Trophoblast cell (in vitro differentiated cells and primary cell): ENCODE data around the gene SH2D3A.
"Not testable (repeated sequence)": the region's sequence is repeated elsewhere in the genome, so short reads cannot be mapped to it uniquely, and the experiment has no call there.

Experiments
- DNase-seq, 2 donors: peaks; one replicate each; pipeline ENCODE4 v3.0.0-alpha.2; 2016
- H2AFZ ChIP-seq: 2 replicates; pipeline ENCODE4 v1.6.1; 2013; ENCODE audit warnings: low read length, moderate library complexity, mild to moderate bottlenecking; ENCODE audit not compliant: insufficient read depth, poor library complexity
- H2AK5ac ChIP-seq: 2 replicates; pipeline ENCODE4 v1.6.1; 2013; ENCODE audit warnings: mild to moderate bottlenecking, low read length
- H2BK120ac ChIP-seq: 2 replicates; pipeline ENCODE4 v1.6.1; 2013; ENCODE audit warnings: low read length, mild to moderate bottlenecking, moderate library complexity; ENCODE audit not compliant: insufficient read depth, poor library complexity
- H2BK12ac ChIP-seq: 2 replicates; pipeline ENCODE4 v1.6.1; 2013; ENCODE audit warnings: mild to moderate bottlenecking, low read length, moderate library complexity
- H2BK5ac ChIP-seq: 2 replicates; pipeline ENCODE4 v1.6.1; 2013; ENCODE audit warnings: low read length, low read depth, moderate library complexity, mild to moderate bottlenecking; ENCODE audit not compliant: poor library complexity
- H3K14ac ChIP-seq: 2 replicates; pipeline ENCODE4 v1.6.1; 2013; ENCODE audit warnings: mild to moderate bottlenecking, low read length
- H3K18ac ChIP-seq: 2 replicates; pipeline ENCODE4 v1.6.1; 2013; ENCODE audit warnings: mild to moderate bottlenecking, low read length
- H3K23ac ChIP-seq: 2 replicates; pipeline ENCODE4 v1.6.1; 2013; ENCODE audit warnings: low read length
- H3K27ac ChIP-seq: 2 replicates; pipeline ENCODE4 v1.5.1; 2013; ENCODE audit warnings: low read depth, mild to moderate bottlenecking, inconsistent platforms, low read length, moderate library complexity
- H3K27me3 ChIP-seq: 2 replicates; pipeline ENCODE4 v1.6.1; 2013; ENCODE audit warnings: inconsistent platforms, mild to moderate bottlenecking, low read length, moderate library complexity; ENCODE audit not compliant: insufficient read depth
- H3K36me3 ChIP-seq, 2 experiments: 1 replicate in 1 of 2; 2 replicates in 1 of 2; pipeline ENCODE4 v1.6.1; 2013; ENCODE audit warnings: low read length in 2 of 2, mild to moderate bottlenecking in 2 of 2, moderate library complexity in 1 of 2; ENCODE audit not compliant: insufficient read depth in 2 of 2, control insufficient read depth in 1 of 2
- H3K4ac ChIP-seq: 2 replicates; pipeline ENCODE4 v1.6.1; 2013; ENCODE audit warnings: low read depth, mild to moderate bottlenecking, low read length, moderate library complexity
- H3K4me1 ChIP-seq, 2 experiments: 1 replicate in 1 of 2; 2 replicates in 1 of 2; pipeline ENCODE4 v1.6.1; 2013; ENCODE audit warnings: low read length in 2 of 2, mild to moderate bottlenecking in 2 of 2, moderate library complexity in 1 of 2; ENCODE audit not compliant: insufficient read depth in 2 of 2, control insufficient read depth in 1 of 2
- H3K4me2 ChIP-seq: 2 replicates; pipeline ENCODE4 v1.6.1; 2013; ENCODE audit warnings: inconsistent platforms, mild to moderate bottlenecking, low read length, moderate library complexity
- H3K4me3 ChIP-seq: 2 replicates; pipeline ENCODE4 v1.5.1; 2013; ENCODE audit warnings: mild to moderate bottlenecking, low read depth, low read length, inconsistent platforms
- H3K79me1 ChIP-seq: one replicate; pipeline ENCODE4 v1.6.1; 2013; ENCODE audit warnings: low read length
- H3K79me2 ChIP-seq: 2 replicates; pipeline ENCODE4 v1.6.1; 2013; ENCODE audit warnings: low read length, mild to moderate bottlenecking; ENCODE audit not compliant: control insufficient read depth, insufficient read depth, poor library complexity
- H3K9ac ChIP-seq: 2 replicates; pipeline ENCODE4 v1.6.1; 2013; ENCODE audit warnings: mild to moderate bottlenecking, low read length
- H3K9me3 ChIP-seq: 2 replicates; pipeline ENCODE4 v1.6.1; 2013; ENCODE audit warnings: low read depth, mild to moderate bottlenecking, control low read depth, inconsistent platforms, low read length; ENCODE audit not compliant: insufficient read depth
- H4K12ac ChIP-seq: 2 replicates; pipeline ENCODE4 v1.6.1; 2013; ENCODE audit warnings: low read depth, mild to moderate bottlenecking, low read length, moderate library complexity
- H4K8ac ChIP-seq: 2 replicates; pipeline ENCODE4 v1.6.1; 2013; ENCODE audit warnings: low read depth, mild to moderate bottlenecking, low read length, moderate library complexity
- H4K91ac ChIP-seq: one replicate; pipeline ENCODE4 v1.6.1; 2013; ENCODE audit warnings: low read depth, mild to moderate bottlenecking, low read length, moderate library complexity
- WGBS: extraction: QIAGEN DNeasy Blood & Tissue Kit; methylation state at CpG from one replicate; pipeline ENCODE4 v1.1.7; 2013; ENCODE audit warnings: missing lambda C conversion rate; ENCODE audit not compliant: insufficient read length, insufficient coverage; ENCODE audit errors: extremely low coverage; 5-methylcytosine and 5-hydroxymethylcytosine counted together

SH2D3A gene

DNA sequence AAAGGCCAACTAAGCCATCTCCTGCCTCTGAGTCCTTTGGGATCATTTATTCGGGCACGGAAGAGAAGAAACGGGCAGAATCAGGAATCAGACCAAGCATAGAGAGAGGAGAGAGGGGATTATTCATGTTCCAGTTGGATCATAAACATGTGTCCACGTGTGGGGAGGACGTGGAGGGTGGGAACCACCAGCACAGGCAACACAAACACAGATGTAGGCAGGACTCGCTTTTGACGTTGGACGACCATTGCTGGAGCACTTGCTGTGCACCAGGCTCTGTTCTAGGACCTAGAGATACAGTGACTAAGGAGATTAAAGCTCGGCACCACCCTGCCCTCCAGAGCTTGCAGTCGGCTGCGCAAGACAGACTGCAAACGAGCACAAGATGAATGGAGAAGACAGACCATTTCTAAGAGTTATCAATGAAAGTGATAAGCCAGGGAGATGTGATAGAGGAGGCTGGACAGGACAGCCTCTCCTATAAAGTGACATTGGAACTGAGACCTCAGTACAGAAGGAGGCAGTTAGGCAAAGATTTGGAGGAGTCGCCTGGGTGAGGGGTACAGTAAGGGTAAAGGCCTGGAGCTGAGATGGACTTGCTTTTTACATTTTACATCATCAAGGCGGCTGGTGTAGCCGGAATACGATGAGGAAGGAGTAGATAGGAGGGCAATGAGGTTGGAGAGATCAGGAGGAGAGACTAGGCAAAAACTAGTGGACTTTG is 716 bp downstream of the SH2D3A start:
- H3K4me2 ChIP-seq, result peak overlapping the region; percentile 75
- H3K79me2 ChIP-seq, result peaks cover 6% of the 10 kb centered on the region
- no peaks in the 10 kb centered on the region for H3K27me3 ChIP-seq
- peak overlapping the region; percentile 71 for H3K14ac ChIP-seq
- peak overlapping the region; percentile 44 for H4K91ac ChIP-seq
- H3K18ac ChIP-seq, result peak overlapping the region; percentile 65
- no peaks in the 10 kb centered on the region for H3K9me3 ChIP-seq
- H2AFZ ChIP-seq, result peak overlapping the region; percentile 4
- H2BK12ac ChIP-seq, result peak overlapping the region; percentile 44
- peaks cover 14% of the 10 kb centered on the region for H3K79me1 ChIP-seq
- H3K23ac ChIP-seq, result peak overlapping the region; percentile 33
- peaks cover 9 to 12% of the 10 kb centered on the region in 2 experiments for H3K4me1 ChIP-seq
- peak overlapping the region; percentile 80 for H3K4me3 ChIP-seq
- peak overlapping the region; percentile 37 for H2BK120ac ChIP-seq
- H4K12ac ChIP-seq, result peak overlapping the region; percentile 28
- H3K36me3 ChIP-seq, result peaks cover 2 to 4% of the 10 kb centered on the region in 2 experiments
- peak overlapping the region; percentile 16 for H3K4ac ChIP-seq
- H2AK5ac ChIP-seq, result peak overlapping the region; percentile 53
- peak overlapping the region; percentile 49 for H4K8ac ChIP-seq
- no CpG with 5 or more reads among the region's 16 CpGs for WGBS
- H3K9ac ChIP-seq, result peak overlapping the region; percentile 5
- H2BK5ac ChIP-seq, result peak overlapping the region; percentile 35
- H3K27ac ChIP-seq, result peak overlapping the region; percentile 80
- peak; percentile 57 to 58 for DNase-seq

DNA sequence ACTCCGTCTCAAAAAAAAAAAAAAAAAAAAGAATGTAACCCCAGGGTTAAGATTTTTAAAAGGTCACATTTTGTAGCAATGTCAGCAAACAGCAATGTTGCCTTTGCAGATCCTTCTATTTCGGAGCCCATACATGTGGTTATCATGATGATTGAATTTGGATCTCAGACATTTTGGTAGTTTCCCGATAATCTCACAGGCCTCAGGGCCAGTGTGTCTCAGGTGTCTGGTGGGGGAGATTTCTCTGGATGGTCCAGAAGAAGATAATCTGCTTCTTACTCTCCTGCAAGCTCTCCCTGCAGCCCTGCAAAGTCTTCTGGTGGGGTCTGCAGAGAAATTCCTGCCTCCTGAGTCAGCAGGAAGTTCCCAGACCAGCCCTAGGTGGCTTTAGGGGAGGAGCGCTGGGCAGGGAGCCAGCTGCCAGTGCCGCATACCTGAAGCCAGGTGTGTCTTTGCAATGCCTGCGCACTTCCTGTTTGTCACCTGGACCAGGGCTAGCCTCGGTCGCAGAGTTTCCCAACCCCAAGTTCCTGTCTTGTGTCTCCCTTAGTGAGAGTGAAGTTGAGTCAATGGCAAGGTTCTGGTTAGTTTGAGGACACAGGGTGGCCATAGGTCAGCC is 1.4 kb downstream of the SH2D3A start:
- H3K27me3 ChIP-seq, result no peaks in the 10 kb centered on the region
- H3K27ac ChIP-seq, result peak overlapping the region; percentile 82
- whole genome bisulfite sequencing, result no CpG with 5 or more reads among the region's 8 CpGs

DNA sequence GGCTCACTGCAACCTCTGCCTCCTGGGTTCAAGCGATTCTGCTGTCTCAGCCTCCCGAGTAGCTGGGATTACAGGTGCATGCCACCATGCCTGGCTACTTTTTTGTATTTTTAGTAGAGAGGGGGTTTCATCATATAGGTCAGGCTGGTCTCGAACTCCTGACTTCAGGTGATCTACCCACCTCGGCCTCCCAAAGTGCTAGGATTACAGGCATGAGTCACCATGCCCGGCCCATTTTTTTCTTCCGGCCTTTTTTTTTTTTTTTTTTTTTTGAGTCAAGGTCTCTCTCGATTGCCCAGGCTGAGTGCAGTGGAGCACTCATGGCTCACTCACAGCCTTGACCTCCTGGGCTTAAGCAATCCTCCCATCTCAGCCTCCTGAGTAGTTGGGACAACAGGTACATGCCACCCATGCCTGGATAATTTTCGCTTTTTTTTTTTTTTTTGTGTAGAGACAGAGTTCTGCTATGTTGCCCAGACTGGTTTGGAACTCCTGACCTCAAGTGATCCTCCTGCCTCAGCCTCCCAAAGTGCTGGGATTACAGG is 4.9 kb downstream of the SH2D3A start:
- Histone ChIP-seq H3K36me3 (peaks cover 22 to 23% of the 10 kb centered on the region in 2 experiments), H3K79me1 (peaks cover 11% of the 10 kb centered on the region), H3K4me1 (peaks cover 9 to 12% of the 10 kb centered on the region in 2 experiments)
- H2AK5ac ChIP-seq, H3K23ac ChIP-seq, H4K8ac ChIP-seq, H4K12ac ChIP-seq, H4K91ac ChIP-seq, H3K27ac ChIP-seq, H2BK12ac ChIP-seq, H3K4ac ChIP-seq, H3K4me3 ChIP-seq, H2BK5ac ChIP-seq, H3K9ac ChIP-seq, H3K27me3 ChIP-seq, H3K14ac ChIP-seq, H3K18ac ChIP-seq, H3K9me3 ChIP-seq, H2AFZ ChIP-seq, H3K4me2 ChIP-seq, H2BK120ac ChIP-seq, H3K79me2 ChIP-seq: not testable (repeated sequence)
- WGBS, result no CpG with 5 or more reads among the region's 8 CpGs
- DNase-seq, result peak; percentile 90 to 93

More for the DNA sequence above, 1.4 kb downstream of the SH2D3A start:
- DNase-seq, result peak; percentile 98
- Histone ChIP-seq H4K91ac (peak overlapping the region; percentile 44), H4K12ac (peak overlapping the region; percentile 28), H2BK120ac (peak overlapping the region; percentile 37), H3K9me3 (no peaks in the 10 kb centered on the region), H2BK12ac (no peak overlapping the region), H3K4me3 (peak overlapping the region; percentile 80), H3K4me2 (peak overlapping the region; percentile 75), H3K9ac (peak overlapping the region; percentile 5), H2AK5ac (peak overlapping the region; percentile 53), H3K36me3 (peaks cover 2 to 8% of the 10 kb centered on the region in 2 experiments), H3K23ac (no peak overlapping the region), H3K18ac (peak overlapping the region; percentile 65), H3K4me1 (peaks cover 9 to 12% of the 10 kb centered on the region in 2 experiments), H2AFZ (no peak overlapping the region), H2BK5ac (peak overlapping the region; percentile 35), H3K79me1 (peaks cover 14% of the 10 kb centered on the region), H4K8ac (peak overlapping the region; percentile 49), H3K4ac (peak overlapping the region; percentile 16), H3K79me2 (peaks cover 6% of the 10 kb centered on the region), H3K14ac (peak overlapping the region; percentile 71)

DNA sequence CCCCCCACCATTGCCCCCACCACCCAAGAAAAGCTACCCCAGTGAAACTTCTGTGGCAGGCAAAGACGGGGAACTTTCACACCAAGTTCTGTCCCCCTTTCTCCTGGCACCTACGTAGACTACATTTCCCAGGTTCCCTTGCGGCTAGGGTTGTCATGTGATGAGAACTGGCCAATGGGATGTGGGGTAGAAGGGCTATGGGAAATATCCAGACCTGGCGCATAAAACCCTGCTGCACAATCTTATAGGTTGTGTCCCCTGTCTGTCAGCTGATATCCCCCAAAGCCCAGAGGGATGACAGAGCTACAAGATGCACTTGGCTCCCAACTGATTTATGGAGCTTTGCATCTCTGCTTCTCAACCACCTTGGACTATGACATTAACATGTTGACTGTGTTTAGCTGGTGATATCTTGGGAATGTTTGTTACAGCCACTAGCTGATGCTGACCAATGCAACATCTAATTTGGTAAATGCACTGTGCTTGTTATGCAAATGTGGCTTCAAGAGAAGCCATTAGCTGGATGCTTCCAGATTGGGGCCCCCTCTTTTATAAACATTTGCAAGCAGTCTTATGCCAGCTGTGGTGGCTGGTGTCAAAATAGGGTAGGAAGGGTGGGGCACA is 6.1 kb downstream of the SH2D3A start:
- peaks cover 23 to 25% of the 10 kb centered on the region in 2 experiments for H3K36me3 ChIP-seq
- no peaks in the 10 kb centered on the region for H3K79me2 ChIP-seq
- H4K8ac ChIP-seq, result no peak overlapping the region
- H4K12ac ChIP-seq, result no peak overlapping the region
- no peak overlapping the region for H3K4me3 ChIP-seq
- H2BK12ac ChIP-seq, result no peak overlapping the region
- peaks cover 6% of the 10 kb centered on the region in 2 experiments for H3K4me1 ChIP-seq
- peaks cover 2% of the 10 kb centered on the region for H3K79me1 ChIP-seq
- DNase-seq, result no peak
- H4K91ac ChIP-seq, result no peak overlapping the region
- no peak overlapping the region for H2AFZ ChIP-seq
- H3K27ac ChIP-seq, result no peak overlapping the region
- H2BK120ac ChIP-seq, result no peak overlapping the region
- WGBS, result no CpG with 5 or more reads among the region's 4 CpGs
- H2BK5ac ChIP-seq, result no peak overlapping the region
- no peaks in the 10 kb centered on the region for H3K27me3 ChIP-seq
- H3K14ac ChIP-seq, result no peak overlapping the region
- no peak overlapping the region for H2AK5ac ChIP-seq
- no peak overlapping the region for H3K4ac ChIP-seq
- no peaks in the 10 kb centered on the region for H3K9me3 ChIP-seq
- no peak overlapping the region for H3K18ac ChIP-seq
- H3K23ac ChIP-seq, result no peak overlapping the region
- H3K4me2 ChIP-seq, result no peak overlapping the region
- no peak overlapping the region for H3K9ac ChIP-seq
